ENCODE results near the gene VRK3. TPM values are rescaled to one million over a fixed set of nuclear protein-coding genes. Genes with fewer than 3 reads are reported as not detected.

VRK3 gene
- total RNA-seq, 2 donors from 2014 or later: 43.5 to 48.9 TPM

- Mint-ChIP-seq H3K4me1 (no peaks in the 10 kb centered on the region), H3K27ac (no peak overlapping the region), H3K4me3 (no peak overlapping the region), H3K27me3 (ENCODE audit: insufficient read depth) (no peaks in the 10 kb centered on the region), H3K9me3 (peaks cover 78% of the 10 kb centered on the region), H3K36me3 (ENCODE audit: low read depth) (peaks cover 99% of the 10 kb centered on the region)
- H3K4me3 ChIP-seq (ENCODE audit: low read length): no peak overlapping the region
- H3K27me3 ChIP-seq (ENCODE audit: control insufficient read depth, insufficient read depth, low read length, poor library complexity, severe bottlenecking): no peaks in the 10 kb centered on the region
- H3K9ac ChIP-seq (ENCODE audit: extremely low read depth, low read length, poor library complexity, severe bottlenecking): no peak overlapping the region
- DNase-seq: no peak
- H3K9me3 ChIP-seq (ENCODE audit: control insufficient read depth, low read length): peaks cover 78% of the 10 kb centered on the region
- H3K4me1 ChIP-seq (ENCODE audit: control insufficient read depth, insufficient read depth, low read length): no peaks in the 10 kb centered on the region
- no peak for TF ChIP-seq CTCF (conservative IDR thresholded peaks at IDR 0.05)
- peaks cover 96% of the 10 kb centered on the region for H3K36me3 ChIP-seq (ENCODE audit: control insufficient read depth, insufficient read depth, low read length)
- 94 to 100% methylated on average over 1 to 2 of the region's 2 CpGs for WGBS, 2 experiments (ENCODE audit: insufficient coverage in 1 of 2, insufficient read length in 1 of 2)
- H3K27ac ChIP-seq (ENCODE audit: low read depth, low read length): no peak overlapping the region
Observed at GRCh38 chr19:50043967-50044366, 18.8 kb upstream of the VRK3 start.

- Mint-ChIP-seq H3K27ac (no peak overlapping the region), H3K36me3 (ENCODE audit: low read depth) (peaks cover 93% of the 10 kb centered on the region), H3K27me3 (ENCODE audit: insufficient read depth) (no peaks in the 10 kb centered on the region), H3K4me3 (no peak overlapping the region), H3K4me1 (no peaks in the 10 kb centered on the region), H3K9me3 (peaks cover 63% of the 10 kb centered on the region)
- no peak for DNase-seq
- peaks cover 63% of the 10 kb centered on the region for H3K9me3 ChIP-seq (ENCODE audit: control insufficient read depth, low read length)
- H3K4me3 ChIP-seq (ENCODE audit: low read length): peak overlapping the region; percentile 27
- 92 to 94% methylated on average over 4 to 6 of the region's 6 CpGs for WGBS, 2 experiments (ENCODE audit: insufficient coverage in 1 of 2, insufficient read length in 1 of 2)
- no peaks in the 10 kb centered on the region for H3K27me3 ChIP-seq (ENCODE audit: control insufficient read depth, insufficient read depth, low read length, poor library complexity, severe bottlenecking)
- H3K27ac ChIP-seq (ENCODE audit: low read depth, low read length): no peak overlapping the region
- peaks cover 94% of the 10 kb centered on the region for H3K36me3 ChIP-seq (ENCODE audit: control insufficient read depth, insufficient read depth, low read length)
- H3K4me1 ChIP-seq (ENCODE audit: control insufficient read depth, insufficient read depth, low read length): no peaks in the 10 kb centered on the region
- TF ChIP-seq CTCF (conservative IDR thresholded peaks at IDR 0.05): no peak
- no peak overlapping the region for H3K9ac ChIP-seq (ENCODE audit: extremely low read depth, low read length, poor library complexity, severe bottlenecking)
Observed at GRCh38 chr19:50042363-50043024, 17.3 kb upstream of the VRK3 start.

GRCh38 chr19:50040967-50041366, 15.8 kb upstream of the VRK3 start:
- H3K9me3 ChIP-seq (ENCODE audit: control insufficient read depth, low read length): peaks cover 56% of the 10 kb centered on the region
- no peaks in the 10 kb centered on the region for H3K27me3 ChIP-seq (ENCODE audit: control insufficient read depth, insufficient read depth, low read length, poor library complexity, severe bottlenecking)
- H3K4me3 ChIP-seq (ENCODE audit: low read length): no peak overlapping the region
- Mint-ChIP-seq H3K4me1 (no peaks in the 10 kb centered on the region), H3K4me3 (no peak overlapping the region), H3K9me3 (peaks cover 51% of the 10 kb centered on the region), H3K27me3 (ENCODE audit: insufficient read depth) (no peaks in the 10 kb centered on the region), H3K27ac (no peak overlapping the region), H3K36me3 (ENCODE audit: low read depth) (peaks cover 90% of the 10 kb centered on the region)
- DNase-seq: no peak
- no peak for TF ChIP-seq CTCF (conservative IDR thresholded peaks at IDR 0.05)
- peaks cover 91% of the 10 kb centered on the region for H3K36me3 ChIP-seq (ENCODE audit: control insufficient read depth, insufficient read depth, low read length)
- H3K9ac ChIP-seq (ENCODE audit: extremely low read depth, low read length, poor library complexity, severe bottlenecking): no peak overlapping the region
- no peaks in the 10 kb centered on the region for H3K4me1 ChIP-seq (ENCODE audit: control insufficient read depth, insufficient read depth, low read length)
- 87 to 95% methylated on average over 5 to 6 of the region's 6 CpGs for WGBS, 2 experiments (ENCODE audit: insufficient coverage in 1 of 2, insufficient read length in 1 of 2)
- H3K27ac ChIP-seq (ENCODE audit: low read depth, low read length): no peak overlapping the region
